ENCODE data around the gene RWDD2A.
A peak's percentile ranks its signal among the peaks of the same experiment; 100 is the strongest.

Gene RWDD2A

GRCh38 chr6:83221276-83221675 is 28.1 kb downstream of the RWDD2A start:
- TF ChIP-seq POLR2A (IDR thresholded peaks at IDR 0.05; ENCODE audit: extremely low read depth, insufficient read length) (no peak), CTCF (IDR thresholded peaks at IDR 0.05; ENCODE audit: low read depth, low read length) (no peak), MAX (IDR thresholded peaks at IDR 0.05; ENCODE audit: low read depth, low read length) (no peak), MYC (IDR thresholded peaks at IDR 0.05; ENCODE audit: low read depth, low read length) (no peak)
- H3K4me3 ChIP-seq (ENCODE audit: low read depth, low read length): no peak overlapping the region
- DNase-seq (ENCODE audit: low read depth): no peak

- DNase-seq (ENCODE audit: low read depth): peak; percentile 60
- no peak for TF ChIP-seq MYC (IDR thresholded peaks at IDR 0.05; ENCODE audit: low read depth, low read length)
- TF ChIP-seq CTCF (IDR thresholded peaks at IDR 0.05; ENCODE audit: low read depth, low read length): peak; percentile 18
- no peak overlapping the region for H3K4me3 ChIP-seq (ENCODE audit: low read depth, low read length)
Measured at GRCh38 chr6:83221889-83222479, 28.8 kb downstream of the RWDD2A start.

GRCh38 chr6:83226517-83226916 is 33.4 kb downstream of the RWDD2A start:
- no peak overlapping the region for H3K4me3 ChIP-seq (ENCODE audit: low read depth, low read length)
- no peak for DNase-seq (ENCODE audit: low read depth)
- TF ChIP-seq CTCF (IDR thresholded peaks at IDR 0.05; ENCODE audit: low read depth, low read length) (no peak), MAX (IDR thresholded peaks at IDR 0.05; ENCODE audit: low read depth, low read length) (no peak), MYC (IDR thresholded peaks at IDR 0.05; ENCODE audit: low read depth, low read length) (no peak), POLR2A (IDR thresholded peaks at IDR 0.05; ENCODE audit: extremely low read depth, insufficient read length) (no peak)

- TF ChIP-seq MAX (IDR thresholded peaks at IDR 0.05; ENCODE audit: low read depth, low read length) (no peak), POLR2A (IDR thresholded peaks at IDR 0.05; ENCODE audit: extremely low read depth, insufficient read length) (no peak), CTCF (IDR thresholded peaks at IDR 0.05; ENCODE audit: low read depth, low read length) (no peak), MYC (IDR thresholded peaks at IDR 0.05; ENCODE audit: low read depth, low read length) (no peak)
- no peak overlapping the region for H3K4me3 ChIP-seq (ENCODE audit: low read depth, low read length)
- DNase-seq (ENCODE audit: low read depth): no peak
Measured at GRCh38 chr6:83231146-83231545, 38.0 kb downstream of the RWDD2A start.

- no peak for TF ChIP-seq MAX (IDR thresholded peaks at IDR 0.05; ENCODE audit: low read depth, low read length)
- no peak for TF ChIP-seq CTCF (IDR thresholded peaks at IDR 0.05; ENCODE audit: low read depth, low read length)
- no peak for TF ChIP-seq POLR2A (IDR thresholded peaks at IDR 0.05; ENCODE audit: extremely low read depth, insufficient read length)
- TF ChIP-seq MYC (IDR thresholded peaks at IDR 0.05; ENCODE audit: low read depth, low read length): no peak
- DNase-seq (ENCODE audit: low read depth): no peak
- no peak overlapping the region for H3K4me3 ChIP-seq (ENCODE audit: low read depth, low read length)
Measured at GRCh38 chr6:83247471-83247870, 54.3 kb downstream of the RWDD2A start.

Measured in NB4 (cell line).